COLO668 (cell line): ENCODE measurements around the gene PANK3.
A peak's percentile ranks its signal among the peaks of the same experiment; 100 is the strongest.

Source experiments
- DNase-seq: peaks from one replicate; lab custom pipeline; 2025; ENCODE audit not compliant: unreplicated experiment; lab: John Stamatoyannopoulos, UW

PANK3 gene

GRCh38 chr5:168578538-168579487, at the start of gene PANK3:
TSS of gene PANK3 (minus strand) at chr5:168579368. CDS start at chr5:168579283, 85 bp downstream.
- DNase-seq: peak; percentile 85

DNA sequence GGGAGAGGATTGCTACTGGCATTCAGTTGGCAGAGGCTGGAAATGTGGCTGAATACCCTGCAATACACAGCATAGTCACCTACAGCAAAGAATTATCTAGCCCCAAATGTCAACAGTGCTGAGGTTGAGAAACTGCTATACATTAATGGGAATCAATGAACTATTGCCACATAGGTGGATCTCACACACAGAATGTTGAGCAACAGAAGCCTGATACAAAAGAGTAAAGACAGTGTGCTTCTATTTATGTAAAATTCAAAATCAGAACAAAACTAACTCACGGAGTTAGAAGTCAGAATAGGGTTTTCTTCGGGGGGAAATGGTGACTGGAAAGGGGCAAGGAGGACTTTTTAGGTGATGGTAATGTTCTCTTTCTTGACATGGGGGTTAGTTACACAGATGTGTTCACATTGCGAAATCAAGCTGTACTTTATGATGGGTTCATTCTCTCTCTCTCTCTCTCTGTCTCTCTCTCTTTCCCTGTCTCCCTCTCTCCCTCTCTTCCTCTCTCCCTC, 45.7 kb upstream of the PANK3 start:
- DNase-seq: no peak

DNA sequence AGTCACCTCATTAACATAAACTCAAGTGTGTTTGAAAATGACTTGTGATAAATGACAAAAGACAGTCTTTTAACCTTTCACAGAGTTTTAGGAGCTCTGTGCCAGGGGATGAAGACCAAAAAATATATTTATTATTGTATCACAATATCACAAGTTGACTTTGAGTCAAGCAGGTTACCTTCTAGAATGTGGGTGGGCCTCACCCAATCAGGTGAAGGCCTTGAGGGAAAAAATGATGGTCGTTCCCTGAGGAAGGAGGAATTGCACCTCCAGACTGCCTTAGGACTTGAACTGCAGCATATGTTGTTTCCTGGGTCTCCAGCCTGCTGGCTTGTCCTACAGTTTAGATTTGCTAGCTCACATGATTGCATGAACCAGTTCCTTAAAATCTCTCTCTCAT, 41.6 kb upstream of the PANK3 start:
- no peak for DNase-seq

GRCh38 chr5:168614661-168615060, 35.5 kb upstream of the PANK3 start:
- no peak for DNase-seq

DNA sequence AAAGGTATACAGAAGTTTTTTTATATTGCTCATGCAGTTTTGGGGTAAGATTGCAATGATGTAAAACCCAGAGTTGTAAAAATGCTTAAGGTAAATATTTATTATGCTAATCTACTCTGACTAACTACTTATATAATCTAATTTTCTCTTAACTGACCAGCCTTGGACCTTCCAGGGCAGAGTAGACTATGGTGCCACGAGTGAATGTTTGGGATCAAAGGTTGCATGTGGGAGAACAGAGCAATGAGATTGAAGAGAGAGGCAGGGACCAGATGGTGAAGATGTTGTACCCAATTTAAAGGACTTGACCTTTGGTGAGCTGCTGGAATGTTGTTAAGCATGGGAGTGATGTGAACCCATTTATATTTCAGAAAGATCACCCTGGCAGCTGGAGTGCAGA, 34.8 kb upstream of the PANK3 start:
- no peak for DNase-seq

DNA sequence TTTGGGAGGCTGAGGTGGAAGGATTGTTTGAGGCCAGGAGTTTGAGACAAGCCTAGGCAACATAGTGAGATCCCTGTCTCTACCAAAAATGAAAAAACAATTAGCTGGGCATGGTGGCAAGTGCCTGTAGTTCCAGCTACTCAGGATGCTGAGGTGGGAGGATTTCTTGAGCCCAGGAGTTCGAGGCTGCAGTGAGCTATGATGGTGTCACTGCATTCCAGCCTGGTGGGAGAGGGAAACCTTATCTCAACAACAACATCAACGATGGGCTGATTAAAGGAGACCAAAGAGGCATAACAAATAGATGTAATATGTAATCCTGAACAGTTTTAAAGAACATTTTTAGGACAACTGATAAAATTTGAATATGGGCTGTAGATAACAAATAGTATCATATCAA, 34.2 kb upstream of the PANK3 start:
- no peak for DNase-seq

DNA sequence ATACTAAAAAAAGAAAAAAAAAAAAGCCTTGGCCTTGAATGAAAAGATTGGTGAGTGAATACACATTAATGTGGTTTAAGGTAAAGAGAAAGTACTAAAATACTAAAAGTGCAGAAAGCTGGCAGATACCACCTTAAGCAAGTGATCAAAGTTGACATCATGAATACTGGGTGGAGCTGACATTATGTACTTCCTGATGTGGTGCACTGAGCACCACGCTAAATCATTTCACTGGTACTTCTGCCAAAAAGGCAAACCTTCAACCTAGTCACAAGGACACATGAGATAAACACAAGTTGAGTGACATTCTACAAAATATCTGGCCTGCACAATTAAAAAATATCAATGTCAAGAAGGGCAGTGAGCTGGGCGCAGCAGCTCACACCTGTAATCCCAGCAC, 33.8 kb upstream of the PANK3 start:
- DNase-seq: no peak

DNA sequence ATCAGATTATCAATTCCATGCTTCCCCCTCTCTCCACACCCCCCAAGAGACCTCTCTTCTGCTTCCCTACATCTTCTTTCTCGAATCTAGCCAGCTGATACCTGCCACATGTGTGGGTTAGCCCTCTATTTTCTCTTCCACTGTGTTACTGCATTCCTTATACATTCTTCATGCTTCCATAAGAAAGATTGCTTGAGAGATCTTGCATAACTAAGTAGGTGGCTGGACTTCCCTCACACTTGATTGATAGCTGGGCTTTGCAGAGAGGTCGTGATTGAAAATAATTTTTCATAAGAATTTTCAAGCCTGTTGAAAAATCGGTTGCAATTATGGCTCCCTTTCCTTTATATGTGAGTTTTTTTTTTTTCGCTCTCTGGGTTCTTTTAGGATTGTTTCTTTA, 33.0 kb upstream of the PANK3 start:
- DNase-seq: no peak

DNA sequence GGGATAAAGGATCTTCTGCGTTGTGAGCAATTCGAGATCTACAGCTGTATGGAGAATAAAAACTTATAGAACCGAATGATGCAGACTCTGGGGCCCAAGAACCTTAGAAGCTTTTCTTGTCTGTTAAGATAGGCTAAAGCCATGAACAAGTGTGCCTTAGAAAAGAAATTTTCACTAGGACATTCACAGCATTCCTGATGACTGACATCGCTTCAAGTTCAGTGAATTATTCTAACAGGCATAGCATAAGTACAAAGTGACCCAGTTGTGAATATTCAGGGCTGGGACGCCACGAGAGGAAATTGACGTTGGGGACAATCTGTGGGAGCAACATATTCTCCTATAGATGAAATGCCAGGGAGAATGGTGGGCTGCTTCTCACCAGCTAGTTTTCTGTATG, 32.0 kb upstream of the PANK3 start:
- DNase-seq: no peak

DNA sequence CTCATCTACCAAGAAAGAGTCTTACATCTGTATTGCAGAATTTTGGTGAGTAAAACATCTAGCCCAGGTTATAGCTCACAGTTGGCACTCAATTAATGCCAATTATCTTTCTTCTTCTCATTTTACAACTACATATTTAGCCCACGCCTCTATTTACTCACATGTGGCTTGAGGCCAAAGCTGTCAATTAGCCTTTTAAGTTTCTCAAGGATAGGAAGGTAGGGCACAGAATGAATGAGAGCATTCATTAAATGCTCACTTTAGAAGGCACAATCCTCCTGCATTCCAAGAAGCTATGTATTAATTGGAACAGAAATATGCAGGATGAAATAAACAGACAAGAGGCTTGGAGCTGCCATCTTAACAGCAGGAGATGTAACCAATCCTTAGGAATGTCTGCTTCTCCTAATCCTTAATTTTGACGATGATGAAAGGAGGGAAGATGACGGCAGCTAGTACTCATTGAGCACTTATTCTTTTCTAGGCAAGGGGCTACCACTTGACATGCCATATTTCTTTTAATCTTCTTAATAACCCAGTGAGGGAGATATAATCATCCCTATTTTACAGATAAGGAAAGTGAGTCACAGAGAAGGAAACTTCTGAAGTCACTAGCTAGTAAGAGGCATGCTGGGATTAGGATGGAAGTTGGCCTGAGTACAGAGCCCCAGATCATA, 30.8 kb upstream of the PANK3 start:
- no peak for DNase-seq

DNA sequence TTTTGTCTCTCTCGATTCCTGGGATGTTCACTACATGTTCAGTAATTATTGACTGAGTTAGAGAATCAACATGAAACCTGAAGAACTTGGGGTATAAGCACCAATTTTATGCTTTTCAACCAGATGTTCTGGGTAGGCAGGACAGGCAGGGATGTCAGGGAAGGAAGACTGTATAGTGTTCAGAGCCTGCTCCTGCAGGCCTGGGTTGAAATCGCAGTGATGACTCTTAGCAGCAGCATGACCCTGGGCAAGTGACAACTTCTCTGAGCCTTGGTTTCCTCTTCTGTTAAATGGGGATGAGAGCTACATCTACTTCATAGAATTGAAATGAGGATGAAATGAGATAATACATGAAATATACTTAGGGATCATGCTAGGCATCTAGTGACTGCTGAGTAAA, 29.7 kb upstream of the PANK3 start:
- no peak for DNase-seq

DNA sequence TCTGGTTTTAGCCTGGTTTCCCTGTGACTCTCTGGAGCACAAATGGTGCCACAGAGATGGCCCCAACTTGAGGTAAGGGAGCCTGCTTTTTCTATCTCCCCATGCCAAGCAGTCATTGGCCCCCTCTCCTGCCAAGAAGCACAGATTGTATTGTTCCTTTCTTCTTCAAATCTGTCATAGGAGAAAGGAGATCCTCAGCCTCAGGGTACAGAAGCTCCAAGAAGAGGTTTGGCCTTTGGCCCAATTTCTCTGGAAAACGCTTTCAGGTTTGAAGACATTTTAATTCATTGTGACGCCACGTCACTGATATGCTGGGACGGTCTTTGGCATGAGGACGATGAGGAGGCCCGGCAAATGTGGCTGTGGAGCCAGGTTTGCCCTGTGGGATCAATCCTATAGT, 29.2 kb upstream of the PANK3 start:
- DNase-seq: no peak

GRCh38 chr5:168607946-168608345, 28.8 kb upstream of the PANK3 start:
- no peak for DNase-seq

DNA sequence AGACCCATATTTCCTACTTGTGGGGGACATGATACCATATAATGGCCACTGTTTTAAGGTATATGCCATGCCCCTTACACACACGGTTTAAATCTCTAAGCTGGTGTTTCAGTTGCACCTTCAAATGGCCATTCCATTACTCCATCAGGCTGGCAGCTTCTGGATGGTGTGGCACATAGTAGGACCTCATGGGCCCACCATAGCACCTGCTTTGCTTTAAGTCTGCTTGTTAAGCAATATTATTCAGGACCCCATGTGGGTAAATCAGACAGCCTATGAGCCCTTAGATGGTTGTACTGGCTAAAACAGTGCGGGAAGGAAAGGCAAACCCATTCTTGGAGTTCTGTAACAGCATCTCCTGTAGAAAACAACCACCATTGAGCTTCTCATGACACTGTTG, 27.4 kb upstream of the PANK3 start:
- DNase-seq: no peak

DNA sequence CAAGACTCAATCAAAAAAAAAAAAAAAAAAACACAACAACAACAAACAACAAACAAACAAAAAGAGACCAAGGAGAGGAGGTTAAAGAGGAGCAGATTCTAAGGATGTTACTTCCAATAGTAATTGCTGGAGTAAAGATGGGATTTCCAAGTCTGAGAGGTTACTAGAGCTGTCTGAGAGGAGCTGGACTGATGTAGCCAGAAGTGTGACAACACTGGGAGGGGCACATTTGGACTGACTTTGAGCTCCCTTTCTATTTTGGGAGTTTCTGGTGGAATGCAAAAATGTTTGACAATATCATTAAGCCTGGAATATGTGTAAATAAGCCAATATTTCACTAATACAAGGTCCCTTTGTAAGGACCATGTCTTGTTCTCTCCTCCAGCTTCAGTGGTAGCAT, 25.3 kb upstream of the PANK3 start:
- DNase-seq: no peak

GRCh38 chr5:168603746-168604145, 24.6 kb upstream of the PANK3 start:
- DNase-seq: no peak

GRCh38 chr5:168602517-168602916, 23.3 kb upstream of the PANK3 start:
- DNase-seq: no peak

- DNase-seq: no peak
Observed at GRCh38 chr5:168601972-168602371, 22.8 kb upstream of the PANK3 start.

DNA sequence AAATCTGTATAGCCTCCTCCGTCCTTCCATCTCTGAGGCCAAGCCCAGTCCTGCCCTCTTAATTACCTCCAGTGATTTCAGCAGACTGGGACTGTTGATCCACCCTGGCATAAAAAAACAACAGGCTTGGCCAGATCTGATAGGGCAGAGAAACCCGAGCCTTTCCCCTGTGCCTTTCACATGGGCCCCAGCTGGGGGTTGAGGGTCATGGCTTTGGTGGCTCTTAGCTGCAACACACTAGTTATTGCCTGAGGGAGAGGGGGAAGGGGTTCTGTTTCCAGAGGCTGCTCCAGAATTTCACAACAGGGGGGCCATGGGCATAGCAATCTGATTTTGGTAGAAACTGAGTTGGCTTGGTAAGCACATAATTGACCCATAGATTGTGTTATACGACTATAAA, 21.2 kb upstream of the PANK3 start:
- DNase-seq: no peak

- no peak for DNase-seq
Observed at GRCh38 chr5:168599826-168600225, 20.7 kb upstream of the PANK3 start.

DNA sequence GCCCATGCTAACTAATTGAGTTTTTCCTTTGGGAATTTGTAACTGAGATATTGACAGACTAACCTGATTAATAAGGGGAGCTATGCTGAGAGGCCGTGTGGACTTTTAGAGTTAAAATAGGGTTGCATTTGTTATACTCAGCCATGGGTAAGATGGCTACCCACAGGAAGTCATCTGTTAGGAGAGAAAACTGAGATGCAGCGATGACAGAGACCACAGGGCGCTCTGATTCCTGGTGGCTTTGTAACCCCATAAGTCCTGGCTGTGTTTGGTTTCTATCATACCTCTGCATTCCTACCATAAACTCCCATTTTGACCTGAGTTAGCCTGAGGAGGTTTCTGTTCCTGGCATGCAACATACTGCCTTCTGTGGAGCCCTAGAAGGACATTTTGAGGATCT, 19.5 kb upstream of the PANK3 start:
- DNase-seq: no peak

DNA sequence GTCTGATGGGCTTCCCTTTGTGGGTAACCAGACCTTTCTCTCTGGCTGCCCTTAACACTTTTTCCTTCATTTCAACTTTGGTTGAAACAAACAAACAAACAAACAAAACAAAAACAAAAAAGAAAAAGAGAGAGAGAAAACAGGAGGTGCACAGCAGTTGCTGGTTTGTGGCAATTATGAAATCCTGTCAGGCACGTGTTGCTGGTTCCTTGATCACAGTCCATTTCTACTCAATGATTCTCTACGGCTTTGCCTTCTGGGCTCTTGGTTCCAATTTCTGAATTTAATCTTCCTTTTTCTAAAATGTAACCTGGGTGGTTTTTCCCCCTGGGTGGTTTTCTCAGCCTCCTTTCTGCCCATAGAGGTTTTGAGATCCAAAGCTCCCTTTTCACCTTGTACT, 17.8 kb upstream of the PANK3 start:
- no peak for DNase-seq
